GM19193 (cell line): ENCODE data around the gene FAM120C.
A peak's percentile ranks its signal among the peaks of the same experiment; 100 is the strongest.

Experiments used
- POLR2A ChIP-seq: IDR thresholded peaks from 4 replicates; pipeline ENCODE4 v1.6.1; 2011; ENCODE audit not compliant: insufficient read depth, insufficient read length; ENCODE audit errors: extremely low read depth

FAM120C gene

DNA sequence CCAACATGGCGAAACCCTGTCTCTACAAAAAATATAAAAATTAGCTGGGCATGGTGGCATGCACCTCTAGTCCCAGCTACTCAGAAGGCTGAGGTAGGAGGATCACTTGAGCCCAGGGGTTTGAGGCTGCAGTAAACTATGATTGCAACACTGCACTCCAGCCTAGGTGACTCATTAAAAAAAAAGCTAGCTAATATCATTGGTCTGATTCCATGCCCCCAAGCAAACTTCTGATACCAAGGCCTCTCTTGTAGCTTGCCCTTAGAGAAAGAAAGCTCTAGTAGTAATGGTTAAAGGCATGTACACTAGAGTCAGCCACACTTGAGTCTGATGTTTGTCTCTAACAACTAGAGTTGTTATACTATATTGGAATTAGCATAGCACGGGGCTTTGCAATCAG, 106.2 kb downstream of the FAM120C start:
- no peak for TF ChIP-seq POLR2A

DNA sequence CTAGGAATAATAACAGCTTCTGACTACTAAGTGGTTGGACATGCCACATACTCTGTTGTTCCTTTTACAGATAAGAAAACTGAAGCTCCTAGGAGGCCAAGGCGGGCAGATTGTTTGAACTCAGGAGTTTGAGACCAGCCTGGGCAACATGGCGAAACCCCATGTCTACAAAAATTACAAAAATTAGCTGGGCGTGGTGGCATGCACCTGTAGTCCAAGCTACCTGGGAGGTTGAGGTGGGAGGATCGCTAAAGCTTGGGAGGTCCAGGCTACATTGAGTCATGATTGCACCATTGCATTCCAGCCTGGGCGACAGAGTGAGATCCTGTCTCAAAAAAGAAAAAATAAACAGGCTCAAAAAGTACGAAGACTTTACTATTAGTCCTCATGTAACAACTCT, 108.2 kb downstream of the FAM120C start:
- TF ChIP-seq POLR2A: no peak

DNA sequence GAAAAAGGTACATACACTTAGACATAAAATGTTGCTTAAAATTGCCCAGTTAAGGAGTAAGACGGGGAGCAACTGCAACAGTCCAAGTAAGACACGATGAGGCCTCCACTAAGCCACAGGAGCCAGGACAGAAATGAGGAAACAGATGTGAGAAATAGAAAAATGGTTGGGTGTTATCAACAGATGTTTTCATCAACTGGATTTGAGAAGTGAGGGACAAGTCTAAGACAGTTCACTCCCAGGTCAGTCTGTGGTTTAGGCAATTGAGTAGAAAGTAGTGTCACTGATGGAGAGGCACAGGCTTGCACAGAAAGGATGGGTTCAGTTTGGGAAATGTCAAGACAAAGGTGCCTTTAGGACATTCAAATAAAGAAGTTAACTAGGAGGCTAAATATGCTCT, 115.3 kb downstream of the FAM120C start:
- TF ChIP-seq POLR2A: no peak

DNA sequence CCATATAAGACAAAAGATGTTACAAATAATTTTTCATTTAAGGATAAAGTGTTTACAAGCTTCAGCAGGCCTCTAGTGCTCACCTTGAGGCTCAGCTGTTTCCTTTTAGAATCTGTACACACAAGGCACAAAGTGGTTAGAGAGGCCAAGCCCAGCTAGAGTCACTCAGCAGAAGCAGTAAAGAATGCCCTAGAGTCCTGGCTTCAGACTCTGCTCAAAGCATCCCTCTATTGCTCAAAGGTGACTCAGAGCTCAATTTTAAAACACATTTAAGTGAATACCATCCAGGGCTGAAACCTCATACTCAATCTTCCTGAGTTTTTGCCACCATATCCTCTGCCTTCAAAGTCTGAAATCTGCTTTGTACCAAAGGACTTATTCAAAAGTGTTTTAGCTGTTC, 116.2 kb downstream of the FAM120C start:
- no peak for TF ChIP-seq POLR2A

DNA sequence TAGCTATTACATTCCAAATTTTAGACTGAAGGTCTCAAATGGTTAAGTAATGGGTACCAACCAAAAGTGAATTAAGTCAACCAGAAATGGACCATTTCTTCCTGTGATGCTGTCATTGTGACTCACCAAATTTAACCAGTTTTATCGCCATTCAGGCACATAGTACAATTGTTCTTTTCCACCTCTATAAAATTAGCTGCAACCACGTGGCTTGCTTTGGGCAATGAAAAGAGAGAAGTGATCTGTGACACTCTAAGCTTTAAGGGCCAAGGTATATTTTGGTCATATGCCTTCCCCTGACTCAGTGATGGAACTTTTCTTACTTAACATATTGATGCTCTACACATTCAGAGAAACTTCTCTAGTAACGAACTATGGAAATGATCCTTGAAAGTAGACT, 118.5 kb downstream of the FAM120C start:
- TF ChIP-seq POLR2A: no peak

DNA sequence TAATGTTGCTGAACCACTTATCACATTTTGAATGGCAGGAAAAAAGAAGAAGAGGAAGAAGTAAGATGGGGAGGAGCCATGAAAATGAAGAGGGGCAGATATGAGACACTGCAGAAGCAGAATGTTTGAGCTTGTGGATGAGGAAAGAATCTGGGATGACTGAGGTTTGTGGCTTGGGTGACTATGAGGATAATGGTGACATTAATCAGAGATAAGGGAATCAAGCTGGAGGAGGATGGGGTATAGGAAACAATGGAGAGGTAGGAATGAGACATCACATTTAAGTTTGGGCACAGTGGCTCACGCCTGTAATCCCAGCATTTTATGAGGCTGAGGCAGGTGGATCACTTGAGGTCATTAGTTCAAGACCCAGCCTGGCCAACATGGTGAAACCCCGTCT, 119.7 kb downstream of the FAM120C start:
- TF ChIP-seq POLR2A: no peak

DNA sequence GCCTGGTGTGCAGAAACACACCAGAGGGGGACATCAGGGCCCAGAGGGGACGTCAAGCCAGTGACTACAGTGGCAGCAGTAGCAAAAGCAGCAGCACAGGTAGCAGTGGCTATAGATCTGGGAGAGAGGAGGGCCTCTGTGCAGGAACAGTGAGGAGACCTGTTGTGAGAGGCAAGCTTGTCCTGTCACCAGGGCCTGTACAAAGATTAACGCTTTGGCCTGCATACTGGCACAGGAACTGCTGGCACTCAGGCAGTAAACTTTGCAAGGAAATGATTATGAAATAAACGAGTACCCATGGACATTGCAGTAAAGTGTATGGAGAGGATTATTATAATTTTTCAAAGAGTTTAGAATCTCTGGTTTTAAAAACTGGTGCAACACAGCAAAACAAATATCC, 133.3 kb downstream of the FAM120C start:
- TF ChIP-seq POLR2A: no peak

DNA sequence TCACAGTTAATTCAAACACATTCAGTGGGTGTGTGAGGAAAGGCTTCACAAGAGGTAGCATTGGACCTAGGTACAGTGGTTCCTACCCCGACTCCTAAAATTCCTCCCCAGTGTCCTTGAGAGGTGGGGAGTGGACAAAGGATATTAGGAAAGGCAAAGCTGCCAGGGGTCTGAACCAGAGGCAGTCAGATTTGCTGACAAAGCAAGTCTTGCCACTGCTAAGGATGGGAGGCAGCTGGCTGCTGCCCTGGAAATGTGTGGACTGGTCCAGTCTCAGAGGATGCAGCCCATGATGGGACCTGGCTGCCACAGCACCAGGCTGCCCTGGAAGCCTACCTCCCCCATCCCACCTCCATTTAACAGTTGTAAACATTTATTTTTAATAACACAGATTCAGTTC, 134.6 kb downstream of the FAM120C start:
- TF ChIP-seq POLR2A: no peak

DNA sequence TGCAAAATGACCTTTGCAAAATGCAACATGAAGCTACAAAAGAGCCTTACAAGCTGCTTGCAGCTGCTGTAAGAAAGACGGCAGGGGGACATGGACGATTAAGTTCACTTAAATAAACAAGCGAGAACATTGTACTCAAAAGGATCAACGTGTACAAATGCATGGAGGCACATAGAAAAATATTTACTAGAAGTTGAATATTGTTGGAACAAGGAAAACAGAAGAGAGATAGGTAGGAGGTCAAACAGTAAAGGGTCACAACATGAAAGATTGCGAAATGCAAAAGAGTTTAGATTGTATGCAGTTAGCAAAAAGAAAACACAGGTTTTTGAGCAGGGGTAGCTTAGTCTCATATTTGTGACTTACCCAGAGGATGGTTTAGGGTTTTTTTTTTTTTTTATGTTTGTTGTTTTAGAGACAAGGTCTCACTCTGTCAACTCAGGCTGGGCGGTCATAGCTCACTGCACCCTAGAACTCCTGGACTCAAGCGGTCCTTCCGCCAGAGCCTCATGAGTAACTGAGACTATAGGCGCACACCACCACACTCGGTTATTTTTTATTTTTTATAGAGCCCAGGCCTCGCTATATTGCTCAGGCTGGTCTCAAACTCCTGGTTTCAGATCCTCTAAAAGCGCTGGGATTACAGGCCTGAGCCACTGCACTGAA, 137.4 kb downstream of the FAM120C start:
- no peak for TF ChIP-seq POLR2A

DNA sequence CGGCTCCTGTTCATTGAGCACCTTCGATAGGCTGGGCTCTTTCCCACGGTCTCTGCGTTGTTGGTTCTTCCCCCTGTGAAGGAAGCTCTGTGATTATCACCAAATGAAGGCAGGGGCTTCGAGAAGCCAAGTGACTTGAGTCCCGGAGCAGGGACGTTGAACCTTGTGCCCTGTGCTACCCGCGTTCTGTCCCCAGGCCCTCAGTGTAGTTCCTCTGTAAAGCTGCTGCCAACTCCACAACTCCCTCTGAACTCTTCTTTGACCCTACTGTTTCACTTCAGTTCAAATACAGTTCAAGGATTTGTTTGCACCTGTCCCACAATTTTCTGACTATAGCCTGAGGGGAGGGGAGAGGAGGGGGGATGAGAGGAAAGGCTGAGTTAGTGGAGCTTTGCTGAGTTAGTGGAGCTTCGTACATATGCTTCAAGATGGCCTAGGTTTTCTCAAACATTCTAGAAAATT, 138.1 kb downstream of the FAM120C start:
- TF ChIP-seq POLR2A: peak; percentile 58

DNA sequence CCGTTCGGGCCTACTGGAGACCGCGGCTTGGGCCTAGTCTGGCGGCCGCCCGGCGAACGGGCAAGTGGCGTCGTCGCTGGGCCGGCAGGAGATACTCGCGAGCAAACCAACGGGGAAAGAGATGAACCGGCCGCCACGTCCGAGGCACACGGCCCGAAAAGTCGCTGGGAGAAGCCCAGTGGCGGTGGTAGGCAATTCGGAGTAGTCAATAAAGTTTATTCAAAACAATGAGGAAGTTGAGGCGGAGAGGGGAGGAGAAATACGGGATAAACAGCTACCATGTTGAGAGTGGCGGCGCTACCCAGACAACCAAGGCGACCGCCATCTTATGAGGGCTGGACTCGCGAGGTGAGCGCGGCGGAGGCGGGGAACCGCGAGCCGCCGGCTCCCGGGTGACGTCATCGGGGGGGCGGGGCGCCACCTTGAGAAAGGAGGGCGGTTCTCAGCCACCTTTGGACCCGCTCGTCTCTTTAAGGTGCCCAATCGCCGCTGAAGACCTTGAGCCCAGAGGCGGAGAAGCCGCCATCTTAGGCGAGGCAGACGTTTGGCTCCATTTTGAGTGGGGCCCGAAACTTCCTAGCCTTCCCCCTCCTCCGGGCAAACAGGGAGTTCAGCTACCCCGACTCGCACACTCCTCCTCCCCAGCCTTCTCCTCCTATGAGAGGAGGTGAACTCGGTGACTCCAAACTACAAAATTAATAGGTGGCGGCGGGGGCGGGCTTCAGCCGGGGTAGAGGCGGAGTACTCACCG, 138.8 kb downstream of the FAM120C start, which contains the start of gene PHF8:
PHF8 (minus strand) TSS at position 348 of the 751 bp plus-strand sequence. CDS start 1,745 bp downstream, outside the sequence.
- TF ChIP-seq POLR2A: no peak

DNA sequence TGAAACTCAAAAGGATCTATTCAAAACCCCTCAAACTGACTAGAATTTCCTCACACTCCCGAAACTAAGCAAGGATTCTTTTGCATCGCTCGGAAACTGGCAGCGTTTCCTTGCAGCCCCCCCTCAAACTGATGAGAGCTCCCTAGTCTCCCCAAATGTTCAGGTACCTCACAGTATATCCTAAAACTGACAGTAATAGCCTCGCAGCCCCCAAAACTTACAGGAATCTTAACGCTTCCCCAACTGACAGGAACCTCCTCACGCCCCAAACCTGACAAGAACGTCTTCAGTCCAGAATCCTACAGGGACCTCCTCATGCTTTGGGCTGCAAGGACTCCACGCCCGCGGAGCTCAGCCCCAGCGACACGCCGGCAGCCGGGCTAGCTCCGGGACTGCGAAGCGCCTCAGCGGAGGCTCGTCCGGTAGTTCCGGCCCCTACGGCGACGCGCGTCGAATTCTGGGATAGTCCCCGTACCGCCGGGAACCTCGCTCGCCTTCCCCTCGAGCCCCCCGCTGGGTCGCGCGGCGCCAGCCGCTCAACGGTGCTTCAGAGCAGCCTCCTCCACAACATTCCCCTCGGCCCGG, 139.4 kb downstream of the FAM120C start:
- TF ChIP-seq POLR2A: peak; percentile 50

DNA sequence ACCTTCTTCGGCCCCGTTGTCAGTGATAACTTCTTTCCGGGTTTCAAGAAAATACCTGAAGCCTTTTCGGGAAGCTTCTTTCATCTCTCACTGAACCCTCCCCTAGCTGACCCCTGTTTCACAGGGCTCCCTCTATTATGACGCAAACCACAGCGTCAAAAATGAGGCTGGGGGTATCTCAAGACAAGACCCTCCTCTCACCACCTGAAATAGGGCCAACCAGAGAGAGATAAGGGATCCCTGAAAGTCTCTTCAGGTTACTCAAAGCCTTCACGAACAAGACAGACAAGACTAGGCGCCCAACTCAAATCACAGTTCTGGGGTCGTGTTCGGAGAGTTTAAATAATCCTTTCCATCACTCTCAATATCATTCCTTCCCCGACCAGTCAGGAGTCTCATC, 140.0 kb downstream of the FAM120C start:
- TF ChIP-seq POLR2A: no peak

DNA sequence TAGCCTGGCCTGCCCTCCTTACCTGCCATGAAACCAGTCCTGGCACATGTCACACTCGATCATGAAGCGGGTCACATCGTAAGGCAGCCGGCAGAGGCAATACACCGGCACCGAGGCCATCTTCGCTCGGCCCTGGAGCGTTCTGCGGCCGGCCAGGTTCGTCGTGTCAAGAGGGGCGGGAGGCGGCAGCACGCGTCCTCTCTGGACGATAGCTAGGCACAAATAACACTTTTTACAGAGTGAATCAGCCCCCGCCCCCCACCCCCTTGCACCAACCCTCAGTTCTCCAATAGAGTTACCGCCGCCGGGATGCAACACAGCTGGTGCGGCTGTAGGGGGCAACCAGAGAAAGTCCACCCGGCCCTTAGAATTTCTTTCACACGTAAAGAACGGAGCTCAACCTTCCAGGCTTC, 140.4 kb downstream of the FAM120C start:
- TF ChIP-seq POLR2A: peak; percentile 29

DNA sequence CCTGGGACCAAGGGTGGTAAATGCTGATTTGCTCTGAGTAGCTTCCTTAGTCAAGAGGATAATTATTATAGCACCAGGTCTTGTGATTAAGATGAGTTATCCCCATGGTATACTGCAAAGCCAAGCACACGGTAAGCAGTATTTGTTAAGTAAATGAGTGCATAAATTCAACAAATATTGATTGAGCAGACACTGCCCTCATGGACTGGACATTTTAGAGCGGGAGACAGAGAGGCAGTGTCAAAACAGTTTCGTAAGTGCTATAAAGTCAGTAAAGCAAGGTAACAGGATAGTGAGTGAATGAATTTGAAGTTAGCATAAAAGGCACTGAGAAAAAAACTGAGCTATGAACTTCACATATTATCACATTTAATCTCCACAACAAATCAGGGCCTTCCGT, 152.7 kb downstream of the FAM120C start:
- no peak for TF ChIP-seq POLR2A
